A673 (cell line): ENCODE data around the gene HAUS3. TPM values are rescaled to one million over a fixed set of nuclear protein-coding genes. Genes with fewer than 3 reads are reported as not detected.

ENCODE experiments used
- BruUV-seq: library from RNA; stranded (reverse); fragments of 400-500 nt; replicated peaks from 2 replicates; lab custom pipeline; 2021; lab: Mats Ljungman, UMichigan
- CTCF ChIA-PET: fragments of 300-600 bp; sonication (Branson Sonifier 250); formaldehyde crosslinking; loops from one replicate; lab custom pipeline; 2022; ENCODE audit warnings: antibody characterized with exemption; lab: Charles Lee
- POLR2A ChIA-PET: fragments of 300-600 bp; sonication (Branson Sonifier 250); formaldehyde crosslinking; loops from one replicate; lab custom pipeline; 2022; ENCODE audit warnings: antibody characterized with exemption; ENCODE audit not compliant: low non-redundant PET; lab: Charles Lee
- DNase-seq: peaks from one replicate; pipeline ENCODE4 v3.0.0-alpha.2; 2015; ENCODE audit warnings: low spot score
- H3K27ac ChIP-seq: fragments of 200-600 bp; sonication (generic); 2 replicates; pipeline ENCODE4 v1.5.1; 2016; ENCODE audit warnings: mixed run types, low read depth, mild to moderate bottlenecking, mixed read lengths, antibody characterized with exemption, low read length; ENCODE audit not compliant: poor library complexity, severe bottlenecking
- H3K27me3 ChIP-seq: fragments of 200-600 bp; sonication (generic); replicated peaks from 2 replicates; pipeline ENCODE4 v1.6.1; 2017; ENCODE audit warnings: mixed run types, low read depth, mild to moderate bottlenecking, mixed read lengths, antibody characterized with exemption, low read length; ENCODE audit not compliant: insufficient read depth, poor library complexity
- H3K36me3 ChIP-seq: fragments of 200-600 bp; sonication (generic); 2 replicates; pipeline ENCODE4 v1.6.1; 2016; ENCODE audit warnings: mixed run types, mild to moderate bottlenecking, mixed read lengths, antibody characterized with exemption, low read length; ENCODE audit not compliant: insufficient read depth, poor library complexity, severe bottlenecking
- H3K4me1 ChIP-seq: fragments of 200-600 bp; sonication (generic); 2 replicates; pipeline ENCODE4 v1.6.1; 2017; ENCODE audit warnings: mixed run types, mild to moderate bottlenecking, mixed read lengths, antibody characterized with exemption, low read length; ENCODE audit not compliant: insufficient read depth, poor library complexity, severe bottlenecking
- H3K4me3 ChIP-seq: fragments of 200-600 bp; sonication (generic); 2 replicates; pipeline ENCODE4 v1.5.1; 2016; ENCODE audit warnings: low read depth, mixed run types, mild to moderate bottlenecking, mixed read lengths, low read length; ENCODE audit not compliant: poor library complexity, severe bottlenecking
- H3K9me3 ChIP-seq: fragments of 200-600 bp; sonication (generic); 2 replicates; pipeline ENCODE4 v1.6.1; 2016; ENCODE audit warnings: mixed run types, low read depth, mild to moderate bottlenecking, mixed read lengths, antibody characterized with exemption, low read length; ENCODE audit not compliant: poor library complexity, severe bottlenecking
- CTCF ChIP-seq: fragments of 300-800, 200-600 bp; sonication (generic); conservative IDR thresholded peaks from 2 replicates; pipeline ENCODE4 v1.5.1; 2017; ENCODE audit warnings: low read depth, mild to moderate bottlenecking, antibody characterized with exemption, low read length, moderate library complexity, mixed read lengths
- EZH2 ChIP-seq: fragments of 200-600 bp; sonication (generic); IDR thresholded peaks from 2 replicates; pipeline ENCODE4 v1.6.1; 2017; ENCODE audit warnings: borderline replicate concordance, low read depth, mild to moderate bottlenecking, mixed read lengths, antibody characterized with exemption, low read length; ENCODE audit not compliant: poor library complexity, severe bottlenecking
- intact Hi-C: fragments of 100-400 bp; cut with micrococcal nuclease; formaldehyde crosslinking; loops from one replicate; pipeline ENCODE4 v1.10.0; 2022; ENCODE audit not compliant: unreplicated experiment
- total RNA-seq: library from RNA; stranded (reverse); gene quantifications from 2 replicates; pipeline ENCODE4 v1.2.3, GENCODE V29; 2021

The HAUS3 gene
- total RNA-seq, 1 experiment from 2014 or later, result 27.7 TPM

- Histone ChIP-seq H3K27ac (no peak overlapping the region), H3K9me3 (no peaks in the 10 kb centered on the region), H3K27me3 (no peaks in the 10 kb centered on the region), H3K36me3 (no peaks in the 10 kb centered on the region), H3K4me3 (no peak overlapping the region), H3K4me1 (no peaks in the 10 kb centered on the region)
- intact Hi-C loops, result no loop called here
- TF ChIP-seq EZH2 (no peak), CTCF (no peak)
- POLR2A ChIA-PET, result no interaction called here
- BruUV-seq, result no TSS peak
- DNase-seq, result no peak
- CTCF ChIA-PET, result no interaction called here
Measured at GRCh38 chr4:2274320-2275043, 32.6 kb upstream of the HAUS3 start.

DNA sequence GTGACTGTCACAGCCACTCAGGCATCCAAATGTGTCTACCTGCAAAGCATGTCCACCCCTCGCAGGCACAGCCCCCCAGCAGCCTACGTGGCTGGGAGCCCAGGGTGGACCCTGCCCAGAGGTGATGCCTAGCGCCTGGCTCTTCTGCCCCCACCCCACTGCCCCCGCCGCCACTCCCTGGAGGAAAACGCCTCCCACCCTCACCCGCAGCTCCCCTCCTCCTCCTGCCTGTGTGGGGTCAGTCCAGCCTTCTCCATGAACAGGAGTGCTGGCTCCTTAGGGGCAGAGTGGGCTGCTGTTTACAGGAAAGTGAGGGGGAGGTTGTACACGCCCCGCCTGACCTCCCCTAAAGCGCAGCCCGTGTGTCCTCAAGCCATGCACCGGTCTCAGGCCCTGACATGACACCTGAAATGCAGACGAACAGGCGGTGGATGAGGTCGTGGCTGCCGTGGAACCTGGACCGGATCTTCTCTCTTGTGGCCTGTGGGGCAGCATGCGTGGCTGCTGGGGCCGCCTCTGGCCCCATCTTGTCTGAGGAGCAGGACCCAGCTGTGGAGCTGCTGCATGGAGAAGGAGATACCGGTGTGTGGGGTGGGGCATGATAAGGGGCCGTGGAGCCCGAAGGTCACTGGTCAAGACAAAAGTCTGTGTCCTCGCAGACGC is 31.9 kb upstream of the HAUS3 start:
- intact Hi-C loops, result no loop called here
- CTCF ChIA-PET, result no interaction called here
- TF ChIP-seq CTCF (no peak), EZH2 (no peak)
- BruUV-seq, result no TSS peak
- POLR2A ChIA-PET, result no interaction called here
- Histone ChIP-seq H3K9me3 (no peaks in the 10 kb centered on the region), H3K4me3 (no peak overlapping the region), H3K4me1 (no peaks in the 10 kb centered on the region), H3K36me3 (no peaks in the 10 kb centered on the region), H3K27ac (no peak overlapping the region), H3K27me3 (no peaks in the 10 kb centered on the region)
- no peak for DNase-seq

- no peaks in the 10 kb centered on the region for H3K27me3 ChIP-seq
- CTCF ChIA-PET, result no interaction called here
- H3K9me3 ChIP-seq, result no peaks in the 10 kb centered on the region
- no peaks in the 10 kb centered on the region for H3K36me3 ChIP-seq
- intact Hi-C loops, result no loop called here
- H3K4me1 ChIP-seq, result no peaks in the 10 kb centered on the region
- no TSS peak for BruUV-seq
- POLR2A ChIA-PET, result no interaction called here
- no peak for DNase-seq
- H3K4me3 ChIP-seq, result no peak overlapping the region
- TF ChIP-seq EZH2, result no peak
- TF ChIP-seq CTCF, result no peak
- no peak overlapping the region for H3K27ac ChIP-seq
Measured at GRCh38 chr4:2273221-2273620, 31.3 kb upstream of the HAUS3 start.
